CD4-positive, alpha-beta T cell treated with Interleukin-17A for 4 hours (primary cell): Measurements from ENCODE around the gene SALL4.
"Not testable (repeated sequence)": the region's sequence is repeated elsewhere in the genome, so short reads cannot be mapped to it uniquely, and the experiment has no call there.

Source experiments
- DNase-seq: peaks from one replicate; pipeline ENCODE4 v3.0.0-alpha.2; 2020; ENCODE audit warnings: mixed read lengths

Gene SALL4

GRCh38 chr20:51763965-51764602 lies 38.2 kb downstream of the SALL4 start:
- DNase-seq: no peak

- no peak for DNase-seq
These were observed 41.3 kb downstream of the SALL4 start for GRCh38 chr20:51760905-51761546.

GRCh38 chr20:51759769-51760510 lies 42.4 kb downstream of the SALL4 start:
- no peak for DNase-seq

- no peak for DNase-seq
These were observed 43.3 kb downstream of the SALL4 start for GRCh38 chr20:51758978-51759544.

GRCh38 chr20:51757226-51757625 lies 45.1 kb downstream of the SALL4 start:
- no peak for DNase-seq

GRCh38 chr20:51756653-51757052 lies 45.7 kb downstream of the SALL4 start:
- no peak for DNase-seq

- DNase-seq: not testable (repeated sequence)
These were observed 49.1 kb downstream of the SALL4 start for GRCh38 chr20:51753220-51753619.

GRCh38 chr20:51752343-51752951 lies 49.9 kb downstream of the SALL4 start:
- no peak for DNase-seq

- DNase-seq: no peak
These were observed 51.4 kb downstream of the SALL4 start for GRCh38 chr20:51750770-51751388.

- DNase-seq: no peak
These were observed 52.1 kb downstream of the SALL4 start for GRCh38 chr20:51750037-51750769.

- DNase-seq: no peak
These were observed 52.7 kb downstream of the SALL4 start for GRCh38 chr20:51749674-51750036.

- no peak for DNase-seq
These were observed 55.0 kb downstream of the SALL4 start for GRCh38 chr20:51747182-51747911.

- no peak for DNase-seq
These were observed 56.5 kb downstream of the SALL4 start for GRCh38 chr20:51745804-51746203.

GRCh38 chr20:51740838-51741237 lies 61.5 kb downstream of the SALL4 start:
- DNase-seq: no peak

GRCh38 chr20:51740308-51740707 lies 62.0 kb downstream of the SALL4 start:
- DNase-seq: not testable (repeated sequence)

- DNase-seq: no peak
These were observed 62.5 kb downstream of the SALL4 start for GRCh38 chr20:51739722-51740249.

- no peak for DNase-seq
These were observed 63.4 kb downstream of the SALL4 start for GRCh38 chr20:51738877-51739447.

- DNase-seq: not testable (repeated sequence)
These were observed 64.1 kb downstream of the SALL4 start for GRCh38 chr20:51738261-51738660.

GRCh38 chr20:51736947-51737346 lies 65.4 kb downstream of the SALL4 start:
- no peak for DNase-seq

- no peak for DNase-seq
These were observed 66.4 kb downstream of the SALL4 start for GRCh38 chr20:51735728-51736600.
